ENCODE data around the gene FAM200C. TPM values are rescaled to one million over a fixed set of nuclear protein-coding genes. Genes with fewer than 3 reads are reported as not detected.

The FAM200C gene
- total RNA-seq, 2 donors from 2014 or later: 2.4 to 2.7 TPM

GRCh38 chr5:160442824-160443431, 43.1 kb upstream of the FAM200C start:
- no peak for DNase-seq
- peaks cover 4% of the 10 kb centered on the region for H3K27me3 Mint-ChIP-seq (ENCODE audit: insufficient read depth)
- Histone ChIP-seq H3K27me3 (ENCODE audit: control insufficient read depth, insufficient read depth, low read length, poor library complexity, severe bottlenecking) (no peaks in the 10 kb centered on the region), H3K4me3 (ENCODE audit: low read length) (no peak overlapping the region), H3K9me3 (ENCODE audit: control insufficient read depth, low read length) (no peaks in the 10 kb centered on the region), H3K27ac (ENCODE audit: low read depth, low read length) (no peak overlapping the region), H3K36me3 (ENCODE audit: control insufficient read depth, insufficient read depth, low read length) (no peaks in the 10 kb centered on the region), H3K4me1 (ENCODE audit: control insufficient read depth, insufficient read depth, low read length) (no peaks in the 10 kb centered on the region), H3K9ac (ENCODE audit: extremely low read depth, low read length, poor library complexity, severe bottlenecking) (no peak overlapping the region)
- TF ChIP-seq CTCF (conservative IDR thresholded peaks at IDR 0.05): no peak
- H3K36me3 Mint-ChIP-seq (ENCODE audit: low read depth): no peaks in the 10 kb centered on the region
- H3K9me3 Mint-ChIP-seq: no peaks in the 10 kb centered on the region
- H3K27ac Mint-ChIP-seq: no peak overlapping the region
- WGBS, 2 experiments (ENCODE audit: insufficient coverage in 1 of 2, insufficient read length in 1 of 2): 92% methylated on average over 4 of the region's 4 CpGs
- H3K4me3 Mint-ChIP-seq: no peak overlapping the region
- H3K4me1 Mint-ChIP-seq: peaks cover 7% of the 10 kb centered on the region

DNA sequence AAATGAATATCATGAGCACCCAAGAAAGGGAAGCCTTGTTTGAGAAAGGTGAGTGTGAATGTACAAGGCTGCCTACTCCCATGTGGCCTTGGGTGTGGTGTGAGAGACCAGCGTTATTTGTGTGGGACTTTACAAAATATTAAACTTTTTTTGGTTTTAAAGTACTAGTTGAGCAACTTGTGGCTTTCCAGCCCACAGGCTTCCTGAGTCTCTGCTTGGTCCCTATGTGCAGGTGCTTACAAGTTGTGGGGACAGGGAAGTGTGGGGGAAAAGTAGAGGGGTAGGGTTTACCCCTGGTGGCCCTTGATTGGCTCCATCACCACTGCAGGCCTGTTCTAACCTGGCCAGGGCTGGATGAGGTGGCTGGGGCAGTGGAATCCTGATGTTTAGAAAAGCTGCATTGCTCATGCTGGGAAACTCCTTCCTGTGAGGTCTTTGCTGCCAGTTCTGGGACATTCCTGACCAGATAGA, 41.5 kb upstream of the FAM200C start:
- Mint-ChIP-seq H3K4me1 (peaks cover 7% of the 10 kb centered on the region), H3K36me3 (ENCODE audit: low read depth) (no peaks in the 10 kb centered on the region), H3K9me3 (no peaks in the 10 kb centered on the region), H3K4me3 (no peak overlapping the region), H3K27ac (no peak overlapping the region), H3K27me3 (ENCODE audit: insufficient read depth) (peaks cover 4% of the 10 kb centered on the region)
- no peak for DNase-seq
- Histone ChIP-seq H3K27me3 (ENCODE audit: control insufficient read depth, insufficient read depth, low read length, poor library complexity, severe bottlenecking) (no peaks in the 10 kb centered on the region), H3K27ac (ENCODE audit: low read depth, low read length) (no peak overlapping the region), H3K4me1 (ENCODE audit: control insufficient read depth, insufficient read depth, low read length) (no peaks in the 10 kb centered on the region), H3K9me3 (ENCODE audit: control insufficient read depth, low read length) (no peaks in the 10 kb centered on the region), H3K36me3 (ENCODE audit: control insufficient read depth, insufficient read depth, low read length) (no peaks in the 10 kb centered on the region), H3K4me3 (ENCODE audit: low read length) (no peak overlapping the region), H3K9ac (ENCODE audit: extremely low read depth, low read length, poor library complexity, severe bottlenecking) (no peak overlapping the region)
- 100% methylated on average over 1 of the region's 1 CpG; no CpG with 5 or more reads in 1 of the 2 experiments for WGBS, 2 experiments (ENCODE audit: insufficient coverage in 1 of 2, insufficient read length in 1 of 2)
- TF ChIP-seq CTCF (conservative IDR thresholded peaks at IDR 0.05): no peak

- H3K9me3 Mint-ChIP-seq: no peaks in the 10 kb centered on the region
- peak; percentile 94 for TF ChIP-seq CTCF (conservative IDR thresholded peaks at IDR 0.05)
- H3K4me1 Mint-ChIP-seq: peaks cover 7% of the 10 kb centered on the region
- no peaks in the 10 kb centered on the region for H3K36me3 Mint-ChIP-seq (ENCODE audit: low read depth)
- H3K27ac Mint-ChIP-seq: no peak overlapping the region
- Histone ChIP-seq H3K4me1 (ENCODE audit: control insufficient read depth, insufficient read depth, low read length) (no peaks in the 10 kb centered on the region), H3K36me3 (ENCODE audit: control insufficient read depth, insufficient read depth, low read length) (no peaks in the 10 kb centered on the region), H3K27me3 (ENCODE audit: control insufficient read depth, insufficient read depth, low read length, poor library complexity, severe bottlenecking) (no peaks in the 10 kb centered on the region), H3K4me3 (ENCODE audit: low read length) (peak overlapping the region; percentile 60), H3K9me3 (ENCODE audit: control insufficient read depth, low read length) (no peaks in the 10 kb centered on the region), H3K27ac (ENCODE audit: low read depth, low read length) (no peak overlapping the region), H3K9ac (ENCODE audit: extremely low read depth, low read length, poor library complexity, severe bottlenecking) (no peak overlapping the region)
- peak; percentile 97 for DNase-seq
- H3K27me3 Mint-ChIP-seq (ENCODE audit: insufficient read depth): peaks cover 15% of the 10 kb centered on the region
- WGBS, 2 experiments (ENCODE audit: insufficient coverage in 1 of 2, insufficient read length in 1 of 2): 0 to 13% methylated on average over 6 to 11 of the region's 11 CpGs
- H3K4me3 Mint-ChIP-seq: peak overlapping the region; percentile 46
Observed at GRCh38 chr5:160439205-160439600, 39.3 kb upstream of the FAM200C start.

All from endodermal cell (in vitro differentiated cells).